ENCODE data around the gene CRTC2. TPM values are rescaled to one million over a fixed set of nuclear protein-coding genes. Genes with fewer than 3 reads are reported as not detected.

CRTC2 gene
- polyA plus RNA-seq, 5 donors = 38.8 to 64.2 (median 50.4) TPM

DNA sequence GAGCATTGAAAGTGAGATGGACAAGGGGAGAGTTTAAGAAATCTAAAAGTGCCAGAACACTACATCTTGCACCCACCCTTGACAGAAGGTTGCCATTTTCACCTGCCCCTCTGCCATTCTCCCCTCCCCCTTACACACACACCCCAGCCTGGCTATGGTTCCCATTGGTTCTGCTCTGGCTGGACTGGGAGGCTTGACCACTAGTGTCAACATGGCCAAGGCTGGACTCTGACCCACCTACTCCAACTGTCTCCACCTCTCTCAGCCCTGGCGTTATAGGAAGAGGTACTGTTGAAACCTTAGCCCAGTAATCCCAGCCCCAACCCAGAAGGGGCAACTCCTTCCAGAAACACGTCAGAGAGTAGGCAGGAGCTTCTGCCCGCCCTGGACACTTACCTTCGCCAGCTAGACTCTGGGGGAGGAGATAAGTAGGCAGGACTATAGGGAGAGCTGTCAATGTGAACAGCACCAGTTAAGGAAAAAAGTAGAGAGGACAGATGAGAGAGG lies 4.5 kb downstream of the CRTC2 start:
- no peak for DNase-seq

DNA sequence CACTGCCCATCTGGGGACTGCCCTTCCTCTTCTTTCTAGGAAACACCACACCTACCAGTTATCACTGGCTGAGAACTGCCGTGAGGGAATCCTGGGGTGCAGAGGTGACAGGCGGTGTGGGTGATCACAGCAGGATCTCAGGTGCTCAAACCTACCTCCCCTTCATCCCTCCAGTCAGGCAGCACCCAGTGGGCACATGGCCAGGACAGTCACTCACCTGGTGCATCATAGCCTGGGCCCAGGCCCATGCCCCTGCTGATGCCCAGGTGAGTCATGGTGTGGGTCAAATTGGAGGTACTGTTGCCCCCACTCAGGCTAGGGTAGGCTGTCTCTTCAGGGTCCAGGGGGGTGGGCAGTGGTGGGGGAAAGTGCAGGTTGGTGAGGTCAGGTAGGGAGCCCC lies 6.6 kb downstream of the CRTC2 start:
- DNase-seq = no peak

DNA sequence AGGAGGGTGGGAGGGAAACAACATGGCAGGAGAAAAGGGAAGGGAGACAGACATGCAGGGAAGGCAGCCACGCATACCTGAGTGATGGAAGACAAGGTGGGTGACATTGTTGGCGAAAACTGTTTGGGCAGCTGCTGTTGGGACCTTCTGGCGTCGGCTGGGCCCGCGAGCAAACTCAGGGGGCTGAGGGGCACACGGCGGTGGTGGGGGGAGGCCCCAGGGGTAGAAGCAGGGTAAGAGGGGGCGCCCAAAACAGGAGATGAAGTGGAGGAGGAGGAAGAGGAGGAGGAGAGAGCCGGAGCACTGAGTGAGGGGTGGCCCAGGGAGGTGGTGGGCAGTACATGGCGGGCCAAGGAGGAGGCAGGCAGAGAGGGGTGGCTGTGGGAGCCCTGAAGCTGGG lies 7.2 kb downstream of the CRTC2 start:
- DNase-seq = no peak

DNA sequence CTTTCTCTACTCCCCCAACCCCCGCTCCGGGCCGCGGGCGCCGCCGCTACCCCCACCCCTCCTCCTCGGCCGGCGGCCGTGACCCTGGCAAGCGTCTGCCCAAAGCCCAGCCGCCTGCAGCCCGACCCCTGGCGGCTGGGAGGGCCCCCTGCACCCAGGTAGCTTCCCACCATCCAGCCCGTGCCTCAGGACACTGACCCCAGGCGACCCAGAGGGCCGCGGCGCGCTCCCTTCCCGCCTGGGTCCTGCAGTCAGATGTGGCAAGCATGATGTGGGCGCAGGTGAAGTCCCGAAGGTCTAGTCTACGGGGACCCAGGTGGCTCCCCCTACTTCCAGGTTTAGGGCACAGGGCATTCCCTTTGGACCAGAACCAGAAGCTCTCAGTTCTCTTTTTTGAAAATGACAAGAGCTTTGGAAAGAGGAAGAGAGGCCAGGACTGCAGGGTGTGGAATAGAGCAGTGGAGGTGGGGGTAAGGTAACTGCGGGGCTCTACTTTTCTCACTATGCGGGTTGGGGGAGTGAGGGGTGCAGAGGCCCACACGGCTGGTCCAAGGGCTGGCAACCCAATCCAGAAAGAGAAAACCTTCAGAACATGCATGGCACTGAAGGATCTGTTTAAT lies 11.7 kb downstream of the CRTC2 start, which contains the start of gene DENND4B:
Gene DENND4B (minus strand): TSS at position 97 of the 620 bp plus-strand sequence. CDS start 2,344 bp downstream, outside the sequence.
- DNase-seq = peak; percentile 74 to 78

DNA sequence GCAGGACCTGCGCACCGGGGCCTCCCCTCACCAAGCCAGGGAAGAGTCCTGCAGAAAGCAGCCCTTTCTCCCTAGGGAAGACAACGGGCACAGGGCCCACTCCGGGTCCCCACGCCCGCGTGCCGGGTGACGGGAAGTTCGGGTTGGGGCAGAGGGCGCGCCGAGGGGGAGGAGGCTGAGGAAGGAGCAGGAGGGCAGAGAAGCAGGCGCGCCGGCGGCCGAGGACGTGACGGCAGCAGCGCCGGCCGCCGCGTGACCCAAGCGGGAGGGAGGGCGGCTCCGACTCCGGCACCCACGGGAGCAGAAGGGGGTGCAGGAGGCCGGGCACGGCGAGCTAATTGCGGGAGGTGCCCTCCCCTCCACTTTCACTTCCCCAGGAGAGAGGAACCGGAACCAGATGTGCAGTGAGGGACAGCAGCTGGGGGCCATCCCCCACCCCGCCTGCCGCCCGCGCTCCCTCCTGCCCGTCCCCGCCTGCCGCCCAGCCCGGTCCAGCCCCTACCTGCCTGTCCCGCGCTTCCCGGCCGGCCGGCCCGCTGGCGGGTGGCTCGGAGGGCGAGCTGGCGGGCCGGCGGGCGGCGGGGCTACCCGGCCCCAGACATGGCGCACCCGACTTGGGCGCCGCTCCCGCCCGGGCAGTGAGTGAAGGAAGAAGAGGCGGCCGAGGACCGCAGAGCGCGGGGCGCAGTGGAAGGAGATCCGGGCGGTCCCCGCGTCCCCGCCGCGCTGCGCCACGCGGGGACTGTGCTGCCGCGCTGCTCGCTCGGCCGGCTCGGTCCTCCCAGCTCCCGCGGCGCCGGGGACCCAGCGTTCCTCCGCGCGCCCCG lies 12.4 kb downstream of the CRTC2 start:
- peak in 1 of 2 donors; percentile 61 for DNase-seq

DNA sequence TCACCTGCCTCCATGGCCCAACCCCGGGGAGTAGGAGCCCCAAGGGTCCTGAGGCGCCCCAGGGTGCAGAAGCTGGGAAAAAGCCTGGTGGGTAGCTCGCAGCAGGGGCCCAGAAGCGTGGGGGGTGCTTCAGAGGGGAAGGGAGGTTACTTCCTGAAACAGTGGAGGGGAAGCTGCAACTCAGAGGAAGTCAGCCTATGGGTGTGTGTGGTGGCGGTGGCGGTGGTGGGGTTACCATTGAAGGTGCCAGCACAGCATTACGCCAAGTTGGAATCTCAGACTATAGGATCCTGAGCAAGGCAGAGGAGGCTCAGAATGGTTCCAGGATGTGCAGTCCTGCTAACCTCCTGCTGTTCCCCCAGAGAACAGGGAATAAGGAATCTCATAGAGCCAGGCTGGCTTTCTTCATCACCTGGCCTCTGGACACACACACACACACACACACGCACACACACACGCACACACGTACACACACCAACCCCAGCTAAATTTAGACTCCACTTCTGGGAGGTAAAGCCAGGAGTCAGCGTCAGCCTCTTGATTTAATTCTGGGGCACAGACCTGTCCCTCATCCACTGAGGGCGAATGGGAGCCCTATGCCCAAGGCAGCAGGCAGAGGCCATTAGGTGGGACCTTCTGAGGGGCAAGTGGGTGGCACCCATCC lies 13.1 kb downstream of the CRTC2 start:
- DNase-seq = peak in 1 of 2 donors; percentile 33

DNA sequence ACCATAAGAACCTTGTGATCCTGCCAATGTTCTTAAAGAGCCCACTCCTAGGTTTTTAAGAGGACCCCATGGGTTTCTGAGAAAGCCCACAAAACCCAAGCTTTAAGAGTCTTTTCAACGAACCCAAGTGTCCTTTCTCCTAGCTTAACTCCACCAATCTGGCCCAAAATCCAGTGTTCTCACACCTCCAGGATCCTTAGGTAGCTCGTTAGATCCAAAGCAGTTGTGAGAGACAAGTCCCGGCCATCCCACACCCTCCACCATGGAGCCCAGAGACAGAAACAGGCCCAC lies 13.6 kb downstream of the CRTC2 start:
- no peak for DNase-seq

DNA sequence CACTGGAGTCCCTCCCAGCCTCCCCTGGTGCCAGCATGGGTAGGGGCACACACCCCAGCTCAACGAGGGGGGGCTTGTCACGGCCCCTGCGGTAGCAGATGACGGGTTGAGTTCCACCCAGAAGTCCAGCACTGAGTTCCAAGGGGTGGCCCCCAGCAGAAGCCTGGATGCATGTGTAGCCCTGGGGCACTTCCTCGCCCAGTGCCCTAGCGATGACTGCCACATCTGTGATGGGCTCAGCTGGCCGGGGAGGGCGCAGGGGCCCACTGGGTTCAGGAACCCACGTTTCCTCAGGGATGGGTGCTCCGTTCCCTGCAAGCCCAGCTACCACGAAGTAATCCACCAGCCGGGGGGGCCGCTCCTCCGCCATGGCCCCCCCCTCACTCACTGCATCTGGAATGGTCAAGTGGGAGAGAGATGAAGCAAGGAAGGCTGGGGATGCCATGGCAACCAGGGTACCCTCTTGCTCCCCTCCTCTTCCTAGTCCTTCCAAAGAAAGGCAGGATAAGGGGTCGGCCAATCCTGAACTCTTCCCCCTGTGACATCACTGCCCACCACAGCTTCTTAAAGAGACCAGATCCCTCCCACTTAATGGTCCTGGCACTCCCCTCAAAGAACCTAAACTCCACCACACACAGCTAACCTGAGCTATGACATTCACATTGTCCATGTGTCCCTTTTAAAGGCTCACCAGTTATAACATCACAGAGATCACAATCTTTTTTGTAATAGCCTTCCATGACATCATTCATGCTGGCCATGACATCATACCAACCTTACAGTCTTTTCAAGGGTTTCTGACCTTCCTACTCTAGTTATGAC lies 14.2 kb downstream of the CRTC2 start:
- DNase-seq = no peak

DNA sequence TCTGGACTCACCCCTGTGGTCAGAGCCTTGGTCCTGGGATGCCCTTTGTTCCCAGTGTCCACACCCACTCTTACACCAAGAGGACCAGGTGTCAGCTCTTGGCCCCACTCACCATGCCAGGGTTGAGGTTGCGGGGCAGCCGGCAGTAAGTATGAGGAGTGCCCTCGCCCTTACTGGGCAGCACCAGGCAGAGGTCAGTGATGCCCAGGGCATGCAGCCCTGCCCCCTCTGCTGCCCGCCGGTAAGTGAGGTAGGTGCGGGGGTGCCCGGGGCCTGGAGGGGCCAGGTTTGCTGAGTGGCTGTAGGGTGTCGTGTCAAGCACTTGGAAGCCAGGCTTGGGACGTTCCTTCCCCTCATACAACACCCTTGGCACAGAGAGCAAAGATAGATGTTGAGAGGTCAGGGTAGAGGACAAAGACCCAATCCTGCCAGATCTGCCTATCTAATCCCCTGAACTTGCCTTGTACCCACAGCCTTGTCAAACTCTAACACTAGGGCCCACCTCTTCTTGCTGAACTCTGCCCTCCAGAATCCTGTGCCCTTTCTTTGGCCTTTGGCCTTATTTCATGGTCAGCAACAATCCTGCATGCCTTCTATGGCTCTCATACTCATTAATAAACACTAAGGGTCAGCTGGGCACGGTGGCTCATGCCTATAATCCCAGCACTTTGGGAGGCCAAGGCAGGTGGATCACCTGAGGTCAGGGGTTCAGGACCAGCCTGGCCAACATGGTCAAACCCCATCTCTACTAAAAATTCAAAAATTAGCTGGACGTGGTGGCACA lies 15.5 kb downstream of the CRTC2 start:
- DNase-seq = no peak

DNA sequence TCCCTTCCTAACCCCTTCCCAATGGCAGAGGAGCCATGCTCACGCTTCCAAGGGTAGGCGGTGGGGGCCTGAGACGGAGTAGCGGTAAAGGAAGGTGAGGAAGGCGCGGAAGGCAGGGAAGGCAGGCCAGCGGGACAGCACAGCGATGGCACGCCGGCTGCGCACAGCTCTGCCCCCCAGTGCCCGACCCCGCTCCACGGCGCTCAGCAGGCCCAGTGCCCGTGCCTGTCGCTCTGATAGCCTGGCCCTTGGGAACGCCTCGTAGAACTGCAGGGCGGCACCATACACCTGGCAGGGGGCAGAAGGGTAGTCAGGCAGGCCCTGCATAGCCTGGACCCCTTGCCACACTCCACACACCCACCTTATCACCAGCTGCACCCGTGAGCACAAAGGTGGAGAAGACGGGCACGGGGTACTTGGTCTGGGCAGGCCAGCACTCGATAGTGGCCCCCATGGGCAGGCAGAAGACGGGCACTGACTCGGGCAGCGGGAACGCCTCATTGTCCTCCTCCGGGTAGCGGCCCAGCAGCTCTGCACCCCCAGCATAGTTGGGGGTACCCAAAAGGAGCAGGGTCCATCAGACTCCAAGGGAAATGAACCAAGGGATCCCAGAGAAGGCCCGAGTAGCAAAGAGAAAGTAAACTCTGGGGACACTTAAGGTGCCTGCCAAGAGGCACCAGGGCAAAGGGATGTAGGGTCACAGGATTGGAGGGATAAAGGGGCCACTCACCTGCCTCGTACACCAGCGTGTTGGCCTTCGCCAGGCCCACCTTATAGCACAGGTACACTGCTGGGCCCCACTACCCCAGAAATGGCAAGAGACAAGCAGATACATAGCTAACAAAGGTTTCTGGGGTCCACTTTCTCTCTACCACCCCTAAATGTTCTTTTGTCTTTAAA lies 16.3 kb downstream of the CRTC2 start:
- no peak for DNase-seq

DNA sequence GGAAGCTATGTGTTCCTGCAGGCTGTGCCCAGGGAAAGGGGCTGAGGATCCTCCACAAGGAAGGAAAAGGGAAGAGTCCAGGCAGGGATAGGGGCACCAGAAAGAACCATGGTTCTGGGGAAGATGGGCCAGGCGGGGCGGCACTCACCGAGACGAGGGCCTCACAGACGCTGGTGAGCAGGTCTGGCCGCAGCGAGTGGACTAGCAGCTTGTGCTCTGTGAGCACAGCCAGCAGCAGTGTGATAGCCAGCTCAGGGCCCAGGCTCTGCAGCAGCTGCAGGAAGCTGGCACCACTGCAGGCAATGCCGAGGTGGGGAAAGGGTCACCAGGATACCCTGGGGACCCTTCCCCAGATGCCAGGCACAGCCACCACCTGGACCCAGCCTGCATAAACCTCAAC lies 17.7 kb downstream of the CRTC2 start:
- DNase-seq = no peak

DNA sequence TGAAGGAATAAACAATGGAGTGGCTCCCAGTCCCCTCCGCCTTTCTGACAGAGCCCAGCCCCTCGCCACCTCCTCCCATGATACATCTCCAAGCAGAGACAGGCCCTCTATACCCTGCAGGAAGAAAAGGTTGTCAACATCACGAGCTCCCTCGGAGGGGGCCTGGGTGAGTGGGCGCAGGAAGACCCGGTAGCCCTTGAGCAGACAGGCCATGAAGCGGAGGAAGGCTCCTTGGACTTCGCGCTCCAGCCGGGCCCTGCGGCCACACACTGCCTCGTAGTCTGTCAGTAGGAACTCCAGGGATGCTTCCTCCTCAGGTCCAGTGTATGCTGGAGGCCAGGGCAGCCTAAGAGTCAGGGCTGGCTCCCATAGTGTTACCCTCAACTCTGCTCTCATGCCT lies 18.9 kb downstream of the CRTC2 start:
- DNase-seq = no peak

DNA sequence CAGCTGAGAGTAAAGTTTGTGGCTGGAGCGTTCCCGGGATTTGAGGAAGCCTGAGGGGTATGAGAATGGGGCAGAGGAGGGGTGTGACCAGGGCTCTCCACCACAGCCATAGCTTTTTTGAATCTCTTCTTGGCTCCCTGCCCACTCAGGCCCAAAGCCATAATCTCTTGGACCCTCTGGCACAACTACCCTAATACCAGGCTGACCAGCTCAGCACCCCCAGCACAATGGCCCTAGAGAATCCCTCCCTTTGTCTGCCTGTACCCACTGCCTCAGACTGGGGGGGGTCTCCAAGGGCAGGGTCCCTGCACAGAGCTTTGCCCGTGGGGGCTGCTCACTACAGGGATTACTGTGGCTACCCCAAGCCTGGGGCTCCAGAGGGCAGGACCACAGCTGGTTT lies 19.4 kb downstream of the CRTC2 start:
- no peak for DNase-seq

DNA sequence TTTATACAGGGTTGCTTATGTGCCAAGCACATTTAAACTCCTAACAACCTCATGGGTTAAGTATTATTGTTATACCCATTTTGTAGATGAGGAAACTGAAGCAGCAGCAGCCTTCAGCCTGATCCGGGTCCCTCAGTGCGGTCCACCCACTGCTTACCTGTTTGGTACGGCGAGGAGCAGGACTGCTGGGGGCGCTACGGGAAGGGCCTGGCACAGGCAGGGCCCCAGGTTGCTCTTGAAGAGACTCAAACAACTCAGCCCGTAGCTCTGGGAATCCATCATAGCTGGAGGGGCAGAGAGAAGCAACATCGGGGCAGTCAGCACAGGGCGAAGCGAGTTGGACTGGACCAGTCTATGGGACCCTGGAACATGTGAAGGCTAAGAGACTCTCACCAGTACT lies 21.1 kb downstream of the CRTC2 start:
- DNase-seq = no peak

DNA sequence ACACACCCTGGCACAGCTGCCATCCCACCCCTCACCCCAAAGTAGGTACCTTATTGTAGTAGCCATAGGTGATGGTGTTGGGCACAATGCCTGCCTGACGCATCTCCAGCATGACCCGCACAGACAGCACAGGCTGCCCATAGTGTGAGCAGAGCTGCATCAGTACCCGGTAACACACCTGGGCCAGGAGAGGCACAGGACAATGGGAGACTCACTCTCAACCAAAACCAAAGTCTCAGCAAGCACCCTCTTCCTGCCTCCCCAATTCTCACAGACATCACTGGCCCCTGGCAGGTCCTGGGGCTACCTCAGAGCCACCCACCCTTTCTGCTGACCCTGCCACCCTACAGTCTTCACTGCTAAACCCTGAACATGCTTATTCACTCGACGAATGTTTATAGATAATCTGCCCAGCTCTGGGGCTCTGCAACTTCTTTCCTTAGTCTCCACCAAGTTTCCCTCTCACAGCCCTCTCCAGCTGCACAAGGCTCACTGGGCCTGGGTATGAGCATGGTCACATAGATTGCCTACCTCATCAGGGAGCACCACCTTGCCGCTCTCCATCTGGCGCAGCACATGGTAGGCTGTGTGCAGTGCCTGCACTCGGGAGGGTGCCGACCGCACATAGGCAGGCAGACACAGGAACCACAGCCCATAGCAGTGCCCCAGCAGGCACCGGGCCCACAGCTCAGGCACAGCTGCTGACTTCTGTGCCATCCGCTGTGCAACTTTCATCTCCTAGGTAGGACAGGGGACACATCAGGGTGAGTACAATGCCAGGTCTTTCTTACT lies 22.2 kb downstream of the CRTC2 start:
- no peak for DNase-seq

DNA sequence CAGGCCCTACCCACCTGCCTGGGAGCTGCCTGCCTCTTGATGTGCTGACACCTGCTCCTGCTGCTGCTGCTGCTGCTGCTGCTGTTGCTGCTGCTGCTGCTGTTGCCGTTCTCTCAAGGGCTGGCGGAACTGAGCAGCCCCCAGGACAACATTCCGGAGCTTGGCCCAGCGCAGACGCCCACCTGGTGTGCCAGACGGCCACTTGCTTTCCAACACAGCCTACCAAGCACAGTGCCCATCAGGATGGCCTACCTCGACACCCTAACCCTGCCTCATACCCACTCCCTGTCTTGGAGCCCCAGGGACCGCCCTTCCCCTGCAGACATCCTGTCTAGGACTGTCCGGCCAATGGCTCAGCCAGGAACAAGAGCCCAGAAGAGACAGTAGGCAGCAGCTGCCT lies 23.7 kb downstream of the CRTC2 start:
- no peak for DNase-seq

DNA sequence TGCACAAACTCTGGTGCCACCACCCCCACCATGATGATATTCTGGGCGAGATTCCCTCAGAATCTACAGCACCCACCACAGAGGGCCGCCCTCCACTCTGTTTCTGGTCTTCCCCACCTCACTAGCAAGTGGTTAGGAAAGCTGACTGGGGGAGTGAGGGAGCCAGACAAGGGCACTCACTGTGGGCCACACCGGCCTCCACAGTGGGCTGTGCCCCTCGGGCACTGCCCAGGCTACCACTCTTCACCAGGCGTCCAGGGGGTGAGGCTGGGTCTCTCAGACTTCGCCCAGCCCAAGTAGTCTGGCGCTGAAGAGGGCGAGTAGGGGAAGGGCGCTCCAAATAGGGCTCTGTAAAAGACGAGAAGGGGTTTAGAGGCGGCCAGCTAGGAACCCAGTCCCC lies 24.5 kb downstream of the CRTC2 start:
- no peak for DNase-seq

DNA sequence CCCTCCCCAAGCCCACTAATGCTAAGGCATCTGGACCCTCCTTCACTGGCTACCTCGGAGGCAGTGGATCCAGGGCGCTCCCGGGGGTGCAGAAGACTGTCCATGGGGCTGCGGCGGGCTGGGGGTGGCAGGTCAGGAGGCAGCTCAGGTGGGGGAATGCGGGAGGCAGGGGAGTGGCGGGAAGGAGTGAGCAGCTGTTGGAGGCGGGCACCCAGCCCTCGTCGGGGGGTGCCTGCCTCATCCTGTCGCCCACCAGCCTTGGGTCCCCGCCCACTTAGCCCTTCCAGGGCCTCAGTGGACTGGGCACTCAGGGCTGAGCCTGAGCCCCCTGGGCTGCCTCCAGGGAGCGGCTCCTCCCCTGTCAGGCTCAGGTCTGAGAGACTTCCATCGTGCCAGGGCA lies 25.0 kb downstream of the CRTC2 start:
- DNase-seq = no peak
